GM23248 (cell line): ENCODE data around the gene SPCS3. TPM values are rescaled to one million over a fixed set of nuclear protein-coding genes. Genes with fewer than 3 reads are reported as not detected.

Experiments
- DNase-seq: peaks from one replicate; pipeline ENCODE4 v3.0.0-alpha.2; 2015
- H2AFZ ChIP-seq: fragments of 200-600 bp; sonication (generic); 2 replicates; pipeline ENCODE4 v1.6.1; 2016; ENCODE audit warnings: antibody characterized with exemption
- H3F3A ChIP-seq: fragments of 200-600 bp; sonication (generic); 2 replicates; pipeline ENCODE4 v1.6.1; 2016; ENCODE audit warnings: mild to moderate bottlenecking, antibody characterized with exemption, mixed run types; ENCODE audit not compliant: insufficient read depth
- H3K27ac ChIP-seq: fragments of 200-600 bp; sonication (generic); 2 replicates; pipeline ENCODE4 v1.5.1; 2016; ENCODE audit warnings: mild to moderate bottlenecking
- H3K27me3 ChIP-seq: fragments of 200-600 bp; sonication (generic); replicated peaks from 2 replicates; pipeline ENCODE4 v1.6.1; 2016; ENCODE audit warnings: mild to moderate bottlenecking; ENCODE audit not compliant: insufficient read depth
- H3K36me3 ChIP-seq: fragments of 200-600 bp; sonication (generic); 2 replicates; pipeline ENCODE4 v1.6.1; 2016; ENCODE audit warnings: low read depth, mild to moderate bottlenecking
- H3K4me1 ChIP-seq: fragments of 200-600 bp; sonication (generic); 2 replicates; pipeline ENCODE4 v1.6.1; 2016; ENCODE audit warnings: mild to moderate bottlenecking; ENCODE audit not compliant: insufficient read depth
- H3K4me2 ChIP-seq: fragments of 200-600 bp; sonication (generic); one replicate; pipeline ENCODE4 v1.6.1; 2016; ENCODE audit warnings: mild to moderate bottlenecking; ENCODE audit not compliant: unreplicated experiment
- H3K4me3 ChIP-seq: fragments of 200-600 bp; sonication (generic); 2 replicates; pipeline ENCODE4 v1.5.1; 2016; ENCODE audit warnings: mild to moderate bottlenecking
- H3K79me2 ChIP-seq: fragments of 200-600 bp; sonication (generic); 2 replicates; pipeline ENCODE4 v1.6.1; 2016; ENCODE audit warnings: mild to moderate bottlenecking; ENCODE audit not compliant: insufficient read depth
- H3K9ac ChIP-seq: fragments of 200-600 bp; sonication (generic); 2 replicates; pipeline ENCODE4 v1.6.1; 2016; ENCODE audit warnings: mild to moderate bottlenecking
- H3K9me2 ChIP-seq: fragments of 200-600 bp; sonication (generic); 2 replicates; pipeline ENCODE4 v1.6.1; 2016; ENCODE audit warnings: mixed run types, mild to moderate bottlenecking, moderate library complexity; ENCODE audit not compliant: insufficient read depth
- H3K9me3 ChIP-seq: fragments of 200-600 bp; sonication (generic); one replicate; pipeline ENCODE4 v1.6.1; 2017; ENCODE audit warnings: low read depth
- H4K20me1 ChIP-seq: fragments of 200-600 bp; sonication (generic); 2 replicates; pipeline ENCODE4 v1.6.0; 2016; ENCODE audit not compliant: insufficient read depth
- EZH2 ChIP-seq: fragments of 200-600 bp; sonication (generic); IDR thresholded peaks from 2 replicates; pipeline ENCODE4 v1.6.1; 2018; ENCODE audit warnings: antibody characterized with exemption, mild to moderate bottlenecking; ENCODE audit not compliant: insufficient read depth, poor library complexity, severe bottlenecking
- EZH2phosphoT487 ChIP-seq: fragments of 200-600 bp; sonication (generic); IDR thresholded peaks from 2 replicates; pipeline ENCODE4 v1.6.1; 2018; ENCODE audit warnings: antibody characterized with exemption, moderate library complexity, mild to moderate bottlenecking, low read depth; ENCODE audit not compliant: insufficient read depth
- WGBS, 2 experiments: methylation state at CpG; one replicate each; pipeline ENCODE4 v1.1.6; 2015 to 2017; ENCODE audit warnings: low lambda C conversion rate in 2 of 2, low coverage in 1 of 2; ENCODE audit errors: missing lambda C conversion rate in 2 of 2; 5-methylcytosine and 5-hydroxymethylcytosine counted together
- in situ Hi-C: fragments of 300-500 bp; cut with MboI; formaldehyde crosslinking; loops from 2 replicates; pipeline ENCODE4 v1.15.0; 2020
- polyA plus RNA-seq: library from polyadenylated mRNA; unstranded; fragments of >200 nt; fragmentation: Nextera tagmentation; extraction: Ambion mirVana; gene quantifications from 2 replicates; pipeline ENCODE4 v1.2.1, GENCODE V29; 2016
- total RNA-seq: library from RNA; depleted of rRNA; stranded (reverse); fragments of >200 nt; shearing (Covaris generic); gene quantifications from 2 replicates; pipeline ENCODE4 v1.2.3, GENCODE V29; 2014; rRNA removed

SPCS3 gene
- total RNA-seq (80.4 and 84.4 TPM in 2 replicates), polyA plus RNA-seq (108 and 113 TPM in 2 replicates)

DNA sequence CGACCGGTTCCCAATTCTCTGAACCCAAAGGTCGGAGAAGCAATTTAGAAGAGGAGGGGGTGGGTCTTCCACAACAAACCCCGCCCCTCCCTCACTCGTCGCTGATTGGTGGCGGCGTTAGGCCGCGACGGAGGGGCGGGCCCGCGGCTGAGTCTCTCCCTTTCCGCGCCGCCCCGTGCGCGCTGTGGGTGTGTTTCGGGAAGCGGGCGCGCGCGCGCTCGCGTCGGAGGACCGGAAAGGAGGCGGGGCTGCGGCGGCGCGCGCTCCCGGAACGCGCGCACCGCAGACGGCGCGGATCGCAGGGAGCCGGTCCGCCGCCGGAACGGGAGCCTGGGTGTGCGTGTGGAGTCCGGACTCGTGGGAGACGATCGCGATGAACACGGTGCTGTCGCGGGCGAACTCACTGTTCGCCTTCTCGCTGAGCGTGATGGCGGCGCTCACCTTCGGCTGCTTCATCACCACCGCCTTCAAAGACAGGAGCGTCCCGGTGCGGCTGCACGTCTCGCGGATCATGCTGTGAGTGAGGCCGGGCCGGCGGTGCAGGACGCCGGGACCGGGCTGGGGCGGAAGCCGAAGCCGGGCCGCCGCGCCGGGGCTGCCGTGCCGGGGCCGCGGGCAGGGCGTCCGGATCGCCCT, at the start of gene SPCS3:
Gene SPCS3 (plus strand): TSS at position 263 of the 636 bp plus-strand sequence. CDS start 111 bp downstream, at position 374.
- Histone ChIP-seq H3K4me3 (peak within 1 kb of the TSS; percentile 92), H4K20me1 (no peaks in the 10 kb centered on the region), H3K79me2 (peaks cover 52% of the 10 kb centered on the region), H3K9ac (peak within 1 kb of the TSS; percentile 94), H3K4me2 (peak within 1 kb of the TSS; percentile 96), H3K9me3 (no peaks in the 10 kb centered on the region), H3K27ac (peak within 1 kb of the TSS; percentile 94), H3F3A (peaks cover 21% of the 10 kb centered on the region), H2AFZ (peak within 1 kb of the TSS; percentile 96), H3K4me1 (peaks cover 36% of the 10 kb centered on the region), H3K27me3 (no peaks in the 10 kb centered on the region), H3K36me3 (0 out of 2 replicates have a peak, but pooled peaks cover 4% of the 10 kb centered on the region), H3K9me2 (no peaks in the 10 kb centered on the region)
- TF ChIP-seq EZH2phosphoT487 = no peak
- TF ChIP-seq EZH2 = no peak
- 0 to 2% methylated on average over 74 to 91 of the region's 94 CpGs for WGBS, 2 experiments
- DNase-seq = peak; percentile 99
- in situ Hi-C loops = no loop called here

DNA sequence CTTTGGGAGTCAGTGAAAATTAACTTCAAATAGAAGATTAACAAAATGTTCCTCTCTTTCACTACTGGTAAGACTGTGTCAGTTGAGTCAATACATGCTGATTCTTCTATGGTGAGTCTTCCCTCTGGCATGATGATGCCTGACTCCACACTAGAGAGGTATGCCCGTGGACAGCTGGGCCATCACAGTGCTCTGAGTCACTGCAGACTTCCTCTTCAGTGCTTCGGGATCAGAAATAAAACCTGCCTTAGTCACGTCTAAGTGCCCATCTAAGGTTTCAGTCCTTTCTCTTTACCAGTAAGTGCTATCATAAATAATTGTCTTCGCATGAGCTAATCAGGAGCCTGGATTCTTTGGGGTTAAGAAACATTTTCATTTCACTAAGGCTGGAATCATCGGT, 49.1 kb upstream of the SPCS3 start:
- Histone ChIP-seq H3K27me3 (no peaks in the 10 kb centered on the region), H3K79me2 (no peaks in the 10 kb centered on the region), H3K9me3 (no peaks in the 10 kb centered on the region), H3K9me2 (0 out of 2 replicates have a peak, but pooled peaks cover 3% of the 10 kb centered on the region), H3F3A (peaks cover 42% of the 10 kb centered on the region), H3K27ac (peak overlapping the region; percentile 84), H3K36me3 (no peaks in the 10 kb centered on the region), H4K20me1 (no peaks in the 10 kb centered on the region), H3K4me3 (peak overlapping the region; percentile 67), H3K4me2 (peak overlapping the region; percentile 99), H3K4me1 (peaks cover 52% of the 10 kb centered on the region), H3K9ac (peak overlapping the region; percentile 68), H2AFZ (peak overlapping the region; percentile 20; the same call in 1 of the 2 replicates)
- DNase-seq = peak; percentile 99
- in situ Hi-C loops = no loop called here
- WGBS, 2 experiments = 0 to 1% methylated on average over 5 of the region's 5 CpGs
- TF ChIP-seq EZH2phosphoT487 (0 out of 2 replicates have a peak, but pooled peaks have one; percentile 6), EZH2 (no peak)

DNA sequence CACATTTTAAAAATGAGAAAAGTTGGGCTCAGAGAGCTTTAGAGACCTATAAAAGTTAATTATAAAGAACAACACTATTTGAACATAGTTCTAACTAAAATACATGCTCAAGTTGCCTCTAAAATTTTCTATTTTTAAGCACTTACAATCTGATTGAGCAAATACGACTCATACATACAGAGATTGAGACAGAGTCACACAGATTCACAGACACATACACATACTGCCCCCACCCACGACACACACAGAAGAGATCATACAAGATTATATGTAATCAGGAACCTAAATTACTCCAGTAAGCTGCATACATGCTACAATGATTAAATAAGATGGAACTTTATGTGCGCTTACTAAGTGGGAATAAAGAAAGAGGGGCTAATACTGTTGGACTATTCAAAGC, 48.0 kb upstream of the SPCS3 start:
- peaks cover 42% of the 10 kb centered on the region for H3F3A ChIP-seq
- no peaks in the 10 kb centered on the region for H3K36me3 ChIP-seq
- H3K79me2 ChIP-seq = no peaks in the 10 kb centered on the region
- H3K9me2 ChIP-seq = 0 out of 2 replicates have a peak, but pooled peaks cover 3% of the 10 kb centered on the region
- 42 to 45% methylated on average over 3 of the region's 3 CpGs for WGBS, 2 experiments
- peak overlapping the region; percentile 84 for H3K27ac ChIP-seq
- TF ChIP-seq EZH2phosphoT487 = no peak
- no peak for TF ChIP-seq EZH2
- H4K20me1 ChIP-seq = no peaks in the 10 kb centered on the region
- peak overlapping the region; percentile 99 for H3K4me2 ChIP-seq
- no peaks in the 10 kb centered on the region for H3K27me3 ChIP-seq
- peak overlapping the region; percentile 67; the same call in 1 of the 2 replicates for H3K4me3 ChIP-seq
- in situ Hi-C loops = no loop called here
- peak; percentile 65 for DNase-seq
- H3K9ac ChIP-seq = peak overlapping the region; percentile 68
- peaks cover 52% of the 10 kb centered on the region for H3K4me1 ChIP-seq
- peak overlapping the region; percentile 12; the same call in 1 of the 2 replicates for H2AFZ ChIP-seq
- no peaks in the 10 kb centered on the region for H3K9me3 ChIP-seq

DNA sequence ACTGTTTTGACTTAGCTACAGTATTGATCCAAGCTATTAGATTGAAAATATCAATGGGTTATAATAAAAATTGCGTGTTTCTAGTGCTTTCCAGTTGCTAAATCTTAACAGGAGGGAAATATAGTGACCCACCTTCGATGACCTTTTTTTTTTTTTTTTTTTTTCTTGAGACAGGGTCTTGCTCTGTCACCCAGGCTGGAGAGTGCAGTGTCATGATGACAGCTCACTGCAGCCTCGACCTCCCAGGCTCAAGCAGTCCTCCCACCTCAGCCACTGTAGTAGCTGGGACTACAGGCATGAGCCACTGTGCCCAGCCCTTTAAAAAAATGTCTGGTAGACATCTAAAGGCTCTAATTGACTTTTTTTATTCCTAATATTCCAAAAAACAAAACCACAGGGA, 47.0 kb upstream of the SPCS3 start:
- H3K27me3 ChIP-seq = no peaks in the 10 kb centered on the region
- 84 to 89% methylated on average over 3 of the region's 3 CpGs for WGBS, 2 experiments
- H3K4me2 ChIP-seq = no peak overlapping the region
- H3K9me3 ChIP-seq = no peaks in the 10 kb centered on the region
- H3K4me1 ChIP-seq = peaks cover 56% of the 10 kb centered on the region
- H3K9me2 ChIP-seq = 0 out of 2 replicates have a peak, but pooled peaks cover 3% of the 10 kb centered on the region
- no peaks in the 10 kb centered on the region for H3K36me3 ChIP-seq
- H4K20me1 ChIP-seq = no peaks in the 10 kb centered on the region
- TF ChIP-seq EZH2 (no peak), EZH2phosphoT487 (no peak)
- no peak overlapping the region for H3K9ac ChIP-seq
- no peak overlapping the region for H3K4me3 ChIP-seq
- DNase-seq = no peak
- H2AFZ ChIP-seq = no peak overlapping the region
- H3K27ac ChIP-seq = no peak overlapping the region
- in situ Hi-C loops = no loop called here
- no peaks in the 10 kb centered on the region for H3K79me2 ChIP-seq
- peaks cover 42% of the 10 kb centered on the region for H3F3A ChIP-seq
